ENCODE results near the gene KRTAP12-2.

GRCh38 chr21:44710756-44711326, 44.1 kb upstream of the KRTAP12-2 start:
- no peak for TF ChIP-seq CTCF (IDR thresholded peaks at IDR 0.05)
- TF ChIP-seq POLR2A (IDR thresholded peaks at IDR 0.05; ENCODE audit: low read depth), result no peak
- no peak for TF ChIP-seq EP300 (IDR thresholded peaks at IDR 0.05)
- no peak for TF ChIP-seq POLR2AphosphoS5 (IDR thresholded peaks at IDR 0.05)
